AML-193 (cell line): ENCODE measurements around the gene NDUFV2.
"Not testable (repeated sequence)": the region's sequence is repeated elsewhere in the genome, so short reads cannot be mapped to it uniquely, and the experiment has no call there.

Experiments
- DNase-seq, 2 experiments: peaks; one replicate each; lab custom pipeline; 2025; lab: John Stamatoyannopoulos, UW

Gene NDUFV2

DNA sequence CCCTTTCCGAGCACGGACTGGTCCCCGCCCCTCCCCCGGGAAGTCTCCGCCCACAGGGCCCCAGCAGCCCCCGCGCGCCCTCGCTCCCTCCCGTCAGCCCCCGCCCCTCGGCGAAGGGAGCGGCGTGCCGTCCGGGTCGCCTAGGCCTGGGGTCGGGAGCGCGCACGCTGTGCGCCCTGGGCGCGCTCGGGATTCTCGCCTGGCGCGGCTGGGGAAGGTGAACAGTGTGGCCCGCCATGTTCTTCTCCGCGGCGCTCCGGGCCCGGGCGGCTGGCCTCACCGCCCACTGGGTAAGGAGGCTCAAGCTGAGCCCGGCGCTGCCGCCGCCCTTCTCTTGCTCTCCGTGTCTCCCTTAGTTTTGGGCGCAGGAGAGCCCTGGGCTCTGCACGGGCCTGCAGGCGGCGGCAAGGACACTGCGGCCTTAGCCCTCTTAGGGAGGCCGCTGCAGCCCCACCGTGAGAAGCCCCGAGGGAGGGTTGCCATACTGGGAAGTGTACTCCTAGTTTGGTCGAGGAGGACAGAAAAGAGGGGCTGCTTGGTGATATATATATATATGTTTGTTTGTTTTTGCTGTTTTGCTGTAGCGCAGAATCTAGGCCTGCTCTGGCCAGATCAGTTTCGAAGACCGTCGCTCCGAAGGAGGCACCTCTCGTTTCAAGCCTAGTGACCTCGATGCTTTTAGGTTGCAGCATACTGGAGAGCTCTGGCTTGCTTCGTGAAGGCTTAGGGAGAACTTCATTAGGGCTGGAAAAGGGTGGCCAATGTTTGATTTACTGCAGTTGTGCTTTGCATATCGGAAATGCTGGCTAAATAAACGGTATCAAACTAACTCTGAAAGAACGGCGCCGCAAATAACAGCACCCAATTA, at the start of gene NDUFV2:
Gene NDUFV2 (plus strand): TSS at position 192 of the 868 bp plus-strand sequence. CDS start 45 bp downstream, at position 237.
- DNase-seq: peak; percentile 87 to 88

DNA sequence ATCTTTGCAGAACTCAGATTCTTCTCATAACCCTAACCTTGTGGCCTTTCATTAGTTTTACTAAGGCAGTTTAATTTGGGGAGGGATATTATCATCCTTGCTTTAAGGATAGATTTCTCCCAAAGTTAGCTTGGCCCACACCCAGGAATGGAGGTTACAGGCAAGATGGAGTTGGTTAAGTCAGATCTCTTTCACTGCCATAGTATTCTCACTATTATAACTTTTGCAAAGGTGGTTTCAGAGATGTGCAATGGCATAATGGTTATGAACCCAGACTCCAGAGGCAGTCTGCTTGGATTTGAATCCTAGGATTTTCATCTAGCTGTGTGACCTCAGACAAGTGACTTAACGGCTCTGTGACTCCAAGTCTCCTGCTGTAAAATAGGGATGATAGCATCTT, 48.7 kb upstream of the NDUFV2 start:
- no peak for DNase-seq

DNA sequence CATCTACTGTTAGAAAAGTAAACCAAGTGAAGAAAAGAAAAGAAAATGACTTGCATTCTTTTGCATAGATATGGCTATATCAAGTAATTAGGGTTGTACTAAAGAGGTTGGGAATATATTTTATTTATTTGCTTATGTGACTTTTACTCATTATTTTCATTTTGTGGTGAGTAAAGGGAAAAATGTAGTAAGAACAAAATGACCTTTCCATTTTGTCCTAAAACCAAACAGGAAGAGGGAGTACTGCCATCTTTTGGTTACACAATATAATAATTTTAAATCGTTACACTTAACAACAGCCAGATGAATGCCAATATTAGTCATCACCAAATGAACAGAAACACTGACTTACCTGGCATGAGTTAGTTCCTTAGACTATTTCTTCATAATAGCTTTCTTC, 47.3 kb upstream of the NDUFV2 start:
- DNase-seq: peak; percentile 67 to 69

DNA sequence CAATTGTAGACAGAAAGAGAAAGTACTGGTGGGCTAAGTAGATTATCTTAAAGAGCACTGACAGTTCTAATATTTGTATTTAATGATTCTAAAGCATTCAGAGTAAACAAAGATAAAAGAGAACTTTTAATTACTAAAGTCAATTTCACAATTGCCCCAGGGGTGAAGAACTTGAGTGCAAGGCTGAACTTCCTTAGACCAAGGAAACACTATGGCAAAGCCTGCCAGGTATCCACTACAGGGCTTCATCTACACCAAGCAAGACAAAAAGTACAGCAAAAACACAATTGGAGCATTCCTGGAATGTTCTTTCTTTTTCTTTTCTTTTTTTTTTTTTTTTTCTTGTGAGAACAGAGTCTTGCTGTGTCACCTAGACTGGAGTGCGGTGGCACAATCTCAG, 46.9 kb upstream of the NDUFV2 start:
- DNase-seq: peak in 1 of 2 experiments; percentile 36

DNA sequence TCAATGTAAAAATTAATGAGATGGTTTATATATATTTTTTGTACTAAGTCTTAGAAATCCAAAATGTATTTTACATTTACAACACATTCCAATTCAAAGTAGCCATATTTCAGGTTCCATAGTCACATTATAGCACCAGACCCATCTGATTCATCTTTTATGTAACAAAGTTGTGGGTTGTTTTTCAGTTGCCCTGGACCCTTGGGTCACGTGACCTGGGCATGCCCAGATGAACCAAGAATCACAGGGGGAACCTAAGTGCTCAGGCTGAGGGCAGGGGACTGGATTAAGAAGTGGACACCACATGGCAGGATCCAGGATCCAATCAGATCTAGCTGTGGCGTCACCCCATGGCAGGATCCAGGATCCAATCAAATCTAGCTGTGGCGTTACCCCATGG, 44.9 kb upstream of the NDUFV2 start:
- no peak for DNase-seq

DNA sequence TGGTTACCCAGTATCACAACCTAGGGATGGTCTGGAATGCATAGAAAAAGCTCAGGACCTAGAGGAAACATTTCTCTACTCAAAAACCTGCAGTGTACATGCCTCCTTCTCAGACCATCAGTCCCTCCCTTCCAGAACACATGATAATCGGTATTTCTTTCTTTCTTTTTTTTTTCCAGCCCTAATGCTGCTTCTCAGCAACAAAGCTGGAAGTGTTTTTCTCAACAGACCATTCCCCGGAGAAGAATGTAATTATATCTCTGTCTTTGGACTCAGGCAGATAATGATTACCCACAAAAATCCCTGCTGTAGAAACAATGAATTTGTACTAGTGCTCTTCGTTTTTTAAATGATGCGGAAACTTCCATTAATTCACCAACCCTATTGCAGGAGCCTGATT, 44.1 kb upstream of the NDUFV2 start:
- no peak for DNase-seq

DNA sequence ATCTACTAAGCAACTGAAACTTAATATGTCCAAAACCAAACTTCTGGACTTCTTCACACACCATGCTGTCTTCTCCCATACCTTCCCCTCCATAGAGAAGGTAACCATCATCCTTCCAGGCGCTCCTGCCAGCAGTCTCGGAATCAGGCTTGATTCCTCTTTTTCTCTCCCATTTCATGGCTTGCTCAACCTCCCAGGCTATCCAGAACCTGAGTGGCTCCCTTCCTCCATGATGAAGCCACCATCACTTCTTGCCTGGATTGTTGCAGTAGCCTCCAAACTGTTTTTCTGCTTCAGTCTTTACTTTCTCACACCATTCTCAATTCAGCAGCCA, 40.1 kb upstream of the NDUFV2 start:
- no peak for DNase-seq

DNA sequence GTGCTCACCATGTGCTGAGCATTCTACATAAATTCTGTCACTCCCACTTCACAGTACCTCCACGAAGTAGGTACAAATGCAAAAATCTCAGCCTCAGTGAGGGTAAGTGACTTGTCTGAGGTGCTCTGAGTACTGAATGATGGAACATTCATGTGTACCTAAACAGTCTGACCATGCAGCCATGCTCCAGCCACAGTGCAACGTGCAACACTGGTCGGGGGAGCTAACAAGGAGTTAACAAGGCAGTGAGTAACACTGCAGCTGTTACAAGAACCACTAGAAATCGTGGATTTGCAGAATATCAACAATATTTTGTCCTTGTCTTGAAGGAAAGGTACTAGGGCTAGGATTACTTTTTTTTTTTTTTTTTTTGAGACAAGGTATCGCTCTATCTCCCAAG, 36.6 kb upstream of the NDUFV2 start:
- DNase-seq: no peak

DNA sequence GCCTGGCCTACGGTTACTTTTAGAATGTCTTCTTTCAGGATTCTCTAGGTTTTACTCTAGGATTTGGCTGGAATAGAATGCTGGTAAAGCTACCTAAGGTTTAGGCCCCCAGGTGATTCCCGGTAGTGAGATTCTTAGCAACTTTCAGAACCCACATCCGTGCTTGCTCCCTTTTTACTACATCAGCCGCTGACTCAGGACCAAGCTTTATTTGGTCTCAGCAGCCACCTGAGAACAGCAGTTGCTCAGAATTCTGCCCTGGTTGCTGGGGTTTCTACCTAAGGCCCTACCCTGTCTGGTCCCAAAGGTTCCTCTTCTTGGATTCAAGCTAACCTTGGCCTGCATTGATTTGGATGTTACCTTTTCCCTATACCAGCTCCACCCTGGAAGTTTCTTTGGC, 36.1 kb upstream of the NDUFV2 start:
- no peak for DNase-seq

DNA sequence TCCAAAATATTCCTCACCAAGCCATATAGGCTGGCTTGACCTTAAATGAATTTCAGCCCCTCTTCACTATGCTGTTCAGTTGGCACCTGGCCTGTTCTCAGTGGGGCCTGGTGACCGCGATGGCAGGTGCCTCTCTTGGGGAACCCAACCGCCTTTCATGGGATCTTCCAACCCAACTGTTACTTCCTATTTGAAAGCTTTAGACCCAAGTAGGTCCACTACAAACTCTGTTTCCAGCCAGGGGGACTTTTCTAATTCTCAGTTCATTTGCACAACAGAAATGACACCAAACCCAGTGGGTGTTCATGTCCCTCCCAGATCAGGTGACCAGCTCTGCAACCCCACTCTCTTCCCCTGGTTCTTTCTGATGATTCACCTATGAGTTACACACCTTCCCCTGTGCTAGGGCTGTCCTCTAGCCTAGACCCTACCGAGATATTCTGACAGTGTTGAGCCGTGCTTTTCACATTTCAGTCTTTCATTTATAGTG, 35.6 kb upstream of the NDUFV2 start:
- no peak for DNase-seq

DNA sequence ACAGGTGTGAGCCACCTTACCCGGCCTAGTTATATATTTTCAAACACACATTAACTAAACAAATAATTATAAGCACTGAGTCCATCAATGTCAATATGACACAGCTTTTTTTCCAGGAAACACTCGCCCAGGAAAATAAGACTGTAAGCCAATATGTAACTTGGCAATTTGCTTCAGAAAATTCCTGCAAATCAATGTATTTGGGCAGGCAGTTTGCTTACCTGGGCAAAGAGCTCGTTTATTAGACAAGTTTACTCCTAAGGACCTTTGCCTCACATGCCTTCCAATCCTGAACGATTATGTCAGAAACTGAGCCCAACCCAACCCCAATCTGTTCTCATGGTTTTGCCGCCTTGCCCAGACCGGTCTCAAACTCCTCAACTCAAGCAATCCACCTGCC, 34.7 kb upstream of the NDUFV2 start:
- no peak for DNase-seq

DNA sequence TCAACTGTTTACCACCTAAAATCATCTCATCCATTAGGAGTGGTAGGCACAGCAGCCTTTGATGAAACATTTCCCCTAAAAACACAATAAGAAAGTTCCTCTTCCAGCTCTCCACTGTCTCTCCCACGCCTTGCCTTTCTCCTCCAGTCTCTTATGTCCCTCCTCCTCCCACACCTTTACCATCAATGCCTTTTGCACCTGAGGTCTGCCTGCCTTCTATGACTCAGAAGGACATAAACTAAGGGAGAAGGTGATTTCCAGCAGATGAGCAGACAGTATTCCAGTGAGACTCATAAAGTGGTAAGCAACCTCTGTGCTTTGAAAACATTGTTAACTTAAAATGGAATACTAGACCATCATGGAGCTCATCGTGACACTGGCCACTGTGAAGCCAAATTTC, 34.2 kb upstream of the NDUFV2 start:
- no peak for DNase-seq

DNA sequence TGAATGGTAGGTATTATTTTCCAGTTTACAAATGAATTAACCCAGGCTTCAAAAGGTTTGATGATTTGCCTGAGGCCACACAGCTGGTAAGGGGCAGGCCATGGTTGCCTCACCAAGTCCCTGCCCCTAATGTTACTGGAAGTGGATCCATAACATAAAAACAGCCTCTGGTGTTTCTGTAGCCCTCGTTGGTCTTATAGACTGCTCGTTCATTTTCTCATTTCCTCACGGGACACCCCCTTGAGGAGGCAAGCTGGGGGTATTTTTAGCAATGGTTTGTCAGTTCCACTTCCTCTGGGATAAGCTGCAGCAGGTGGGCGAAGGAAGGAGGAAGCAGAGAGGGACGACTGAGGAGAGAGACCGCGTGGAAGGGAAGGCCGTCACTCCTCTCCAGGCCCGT, 32.9 kb upstream of the NDUFV2 start:
- DNase-seq: no peak

DNA sequence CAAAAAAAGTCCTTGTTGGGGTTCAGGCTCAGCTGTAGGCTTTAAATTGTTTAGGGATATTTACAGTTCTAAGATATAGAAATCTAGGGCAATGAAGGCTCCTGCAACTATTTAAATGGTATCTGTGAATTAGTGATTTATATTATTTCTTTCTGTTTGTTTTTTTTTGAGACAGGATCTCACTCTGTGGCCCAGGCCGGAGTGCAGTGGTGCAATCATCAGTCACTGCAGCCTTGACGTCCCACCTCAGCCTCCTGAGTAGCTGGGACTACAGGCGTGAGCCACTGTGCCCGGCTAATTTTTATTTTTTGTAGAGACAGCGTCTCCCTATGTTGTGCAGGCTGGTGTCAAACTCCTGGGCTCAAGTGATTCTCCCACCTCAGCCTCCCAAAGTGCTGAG, 32.3 kb upstream of the NDUFV2 start:
- DNase-seq: no peak

DNA sequence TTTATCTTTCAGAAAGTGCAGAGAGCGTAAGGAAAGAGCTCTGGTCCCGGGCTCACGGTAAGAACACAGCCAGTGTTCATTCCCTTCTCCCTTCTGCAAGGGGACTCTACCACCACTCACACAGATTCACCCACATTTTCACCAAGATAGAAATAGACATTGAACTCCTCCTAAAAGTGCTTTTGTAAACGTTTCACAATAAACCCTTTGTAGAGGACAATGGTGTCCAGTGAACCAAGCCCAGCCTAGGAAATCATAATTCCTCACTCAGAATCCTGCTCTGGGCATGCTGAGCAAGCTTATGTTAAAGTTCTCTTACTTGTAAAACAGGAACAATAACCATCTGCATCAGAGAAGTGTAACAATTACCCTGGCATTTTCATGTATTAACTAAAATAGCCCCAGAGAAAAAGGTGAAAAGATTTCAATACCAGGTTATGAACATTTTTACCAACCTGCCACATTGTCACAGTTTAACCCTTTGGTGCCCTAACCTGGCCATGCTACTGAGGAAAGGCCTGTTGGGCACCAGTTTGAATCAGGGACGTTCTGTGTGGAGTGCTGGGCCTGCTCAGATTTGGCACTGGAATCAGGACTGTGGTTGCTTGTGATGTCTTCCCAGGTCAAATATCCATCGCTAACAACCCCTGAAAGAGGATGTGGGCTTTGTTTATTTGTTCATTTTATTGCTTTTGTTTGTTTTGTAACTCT, 22.5 kb upstream of the NDUFV2 start:
- DNase-seq: no peak

DNA sequence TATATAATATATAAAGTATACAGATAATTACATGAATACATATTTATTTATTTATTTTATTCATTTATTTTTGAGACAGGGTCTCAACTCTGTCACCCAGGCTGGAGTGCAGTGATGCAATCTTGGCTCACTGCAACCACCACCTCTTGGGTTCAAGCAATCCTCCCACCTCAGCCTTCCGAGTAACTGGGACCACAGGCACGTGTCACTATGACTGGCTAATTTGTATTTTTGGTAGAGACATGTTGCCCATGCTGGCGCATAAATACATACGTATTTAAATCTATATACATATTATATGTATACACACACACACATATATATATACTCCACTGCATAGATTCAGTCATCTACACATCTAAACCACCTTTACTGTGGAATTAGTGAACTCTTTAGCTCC, 20.6 kb upstream of the NDUFV2 start:
- DNase-seq: no peak

DNA sequence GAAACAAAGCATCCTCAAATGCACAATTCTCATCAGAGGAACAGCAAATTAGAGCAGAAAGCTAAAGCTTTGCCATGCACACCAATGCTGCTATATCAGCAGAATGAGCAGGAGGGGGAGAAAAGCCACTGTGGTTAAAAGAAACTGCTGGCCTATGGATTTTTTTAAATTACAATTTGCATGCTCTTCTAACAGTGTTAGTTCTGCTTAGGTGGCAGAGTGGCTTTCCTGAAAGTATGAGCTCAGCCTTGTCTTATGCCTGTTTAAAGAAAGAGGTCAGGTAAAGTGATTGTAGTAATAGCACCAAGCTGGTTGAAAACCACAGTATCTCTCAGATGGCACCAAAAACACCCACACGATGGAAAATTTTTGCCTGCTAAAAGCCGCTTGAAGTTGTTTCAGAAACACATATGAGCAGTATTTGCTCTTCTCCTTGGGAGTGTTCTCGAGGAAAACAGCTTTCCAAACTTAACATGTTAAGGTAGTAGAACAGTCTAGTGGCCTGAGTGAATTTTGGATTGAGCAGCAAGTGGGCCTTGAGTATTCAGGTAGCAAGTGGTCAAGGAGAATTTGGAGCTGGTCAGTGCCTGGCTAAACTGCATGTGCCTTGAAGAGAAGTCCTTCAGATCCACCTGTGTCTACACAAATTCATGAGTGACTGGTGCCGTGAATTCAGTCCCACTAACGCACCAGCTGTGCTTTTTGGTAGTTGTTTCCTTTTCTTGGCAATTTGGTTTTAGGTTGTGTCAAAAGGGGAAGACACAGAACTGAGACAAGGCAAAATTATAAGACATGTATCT, 19.6 kb upstream of the NDUFV2 start:
- DNase-seq: peak in 1 of 2 experiments; percentile 11

DNA sequence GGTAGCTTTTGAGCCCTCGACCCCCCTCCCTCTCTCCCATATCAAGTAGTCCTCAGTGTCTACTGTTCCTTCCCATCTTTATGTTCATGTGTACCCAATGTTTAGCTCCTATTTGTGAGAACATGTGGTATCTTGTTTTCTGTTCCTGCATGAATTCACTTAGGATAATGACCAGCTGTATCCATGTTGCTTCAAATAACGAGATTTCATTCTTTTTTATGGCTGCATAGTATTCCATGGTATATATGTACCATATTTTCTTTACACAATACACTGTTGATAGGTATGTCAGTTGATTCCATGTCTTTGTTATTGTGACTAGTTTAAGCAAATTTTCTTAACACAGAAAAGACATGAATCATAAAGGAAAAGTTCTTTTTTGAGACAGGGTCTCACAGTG, 16.5 kb upstream of the NDUFV2 start:
- no peak for DNase-seq

DNA sequence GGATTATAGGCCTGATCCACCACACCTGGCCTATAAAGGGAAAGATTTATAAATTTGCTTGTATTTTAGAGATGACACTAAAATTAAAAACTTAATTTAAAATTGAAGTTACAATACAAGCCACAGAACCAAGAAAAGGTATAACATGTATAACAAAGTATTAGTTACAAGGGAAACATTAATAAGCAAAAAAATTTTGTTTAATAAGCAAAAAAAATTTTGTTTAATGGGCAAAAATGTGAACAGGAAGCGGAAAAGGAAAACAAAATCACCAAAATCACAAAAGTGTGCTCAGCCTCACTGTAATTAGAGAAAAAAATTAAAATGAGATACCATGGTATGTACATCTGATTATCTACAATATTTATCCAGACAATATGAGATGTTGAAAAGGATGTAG, 15.9 kb upstream of the NDUFV2 start:
- no peak for DNase-seq

DNA sequence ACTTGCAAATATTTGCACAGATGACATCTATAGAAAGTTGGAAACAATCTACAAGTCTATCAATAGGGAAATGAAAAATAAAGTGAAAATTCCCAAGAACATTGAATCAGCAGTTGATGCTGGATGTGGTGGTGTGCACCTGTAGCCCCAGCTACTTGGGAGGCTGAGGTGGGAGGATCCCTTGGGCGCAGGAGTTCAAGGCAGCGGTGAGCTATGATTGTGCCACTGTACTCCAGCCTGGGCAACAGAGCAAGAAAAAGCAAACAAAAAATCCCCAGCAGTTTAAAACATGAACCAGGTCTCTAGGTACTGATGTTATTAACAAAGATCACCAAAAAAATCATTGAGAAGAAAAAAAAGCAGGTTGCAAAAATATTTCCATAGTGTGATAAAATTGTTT, 15.4 kb upstream of the NDUFV2 start:
- no peak for DNase-seq

DNA sequence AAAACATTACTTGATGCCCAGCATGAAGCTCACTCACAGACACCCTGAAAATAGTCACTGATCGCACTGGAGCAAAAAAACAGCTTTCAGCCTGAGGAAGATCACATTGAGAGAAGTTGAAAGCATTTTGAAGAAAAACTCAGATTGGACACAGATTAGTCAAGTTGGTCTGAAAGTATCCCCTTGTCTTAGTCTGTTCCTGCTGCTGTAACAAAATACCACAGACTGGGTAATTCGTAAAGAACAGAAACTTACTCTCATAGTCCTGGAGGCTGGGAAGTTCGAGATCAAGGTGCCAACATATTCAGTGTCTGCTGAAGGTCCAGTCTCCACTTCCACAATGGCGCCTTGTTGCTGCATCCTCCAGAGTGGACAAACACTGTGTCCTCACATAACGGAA, 14.2 kb upstream of the NDUFV2 start:
- no peak for DNase-seq

DNA sequence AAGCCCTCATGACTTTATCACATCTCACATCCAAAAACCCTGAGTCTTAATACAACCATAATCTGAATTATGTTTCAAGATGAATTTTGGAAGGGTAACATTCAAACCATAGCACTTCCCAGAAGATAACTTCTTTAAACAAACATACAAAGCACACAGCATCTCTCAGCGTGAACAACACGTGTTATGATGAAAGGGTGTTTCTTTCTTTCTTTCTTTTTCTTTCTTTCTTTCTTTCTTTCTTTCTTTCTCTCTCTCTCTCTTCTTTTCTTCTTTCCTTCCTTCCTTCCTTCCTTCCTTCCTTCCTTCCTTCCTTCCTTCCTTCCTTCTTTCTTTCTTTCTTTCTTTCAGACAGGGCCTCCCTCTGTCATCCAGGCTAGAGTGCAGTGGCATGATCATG, 13.8 kb upstream of the NDUFV2 start:
- not testable (repeated sequence) for DNase-seq

DNA sequence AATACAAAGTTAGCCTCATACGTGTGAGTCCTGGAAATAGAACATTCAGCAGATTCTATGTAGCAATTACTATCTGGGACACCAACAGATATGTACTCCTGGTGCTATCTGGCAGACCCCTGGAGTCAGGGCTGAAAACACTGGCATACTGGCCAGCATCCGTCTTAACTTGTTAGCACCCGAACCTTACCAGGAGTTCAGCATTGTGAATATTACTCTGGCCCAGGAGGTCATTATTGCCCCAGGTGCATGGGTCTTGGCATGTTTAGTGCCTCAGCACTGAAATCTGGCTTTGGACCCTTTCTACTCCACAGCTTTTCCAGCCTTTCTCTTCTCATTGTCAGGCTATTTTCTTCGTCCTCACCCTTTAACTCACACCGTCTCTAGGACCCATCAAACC, 11.9 kb upstream of the NDUFV2 start:
- DNase-seq: no peak
